ENCODE data around the gene WDR53. TPM values are rescaled to one million over a fixed set of nuclear protein-coding genes. Genes with fewer than 3 reads are reported as not detected.
"Not testable (repeated sequence)": the region's sequence is repeated elsewhere in the genome, so short reads cannot be mapped to it uniquely, and the experiment has no call there.

WDR53 gene
- total and polyA plus RNA-seq, 2 donors (not counting 3 experiments of a cell fraction or from before 2014, with no cell fraction given) = 5.2 to 13.0 TPM

DNA sequence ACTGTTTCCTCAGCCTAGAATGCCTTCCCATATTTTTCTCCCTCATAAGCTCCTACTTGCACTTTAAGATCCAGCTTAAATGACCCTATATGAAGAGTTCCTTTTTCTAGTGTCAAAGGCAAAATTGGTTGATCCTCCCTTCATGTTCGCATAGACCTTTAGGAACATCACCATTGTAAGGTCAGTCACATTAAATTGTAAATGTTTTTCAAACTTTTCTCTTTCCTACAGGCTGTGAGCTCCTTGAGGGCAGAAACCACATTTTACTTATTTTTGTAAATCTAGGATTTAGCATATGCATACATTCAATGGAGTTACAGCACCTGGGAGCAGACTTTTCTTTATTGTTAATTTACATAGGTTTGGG is 54.0 kb downstream of the WDR53 start:
- no peaks in the 10 kb centered on the region for H3K9me3 ChIP-seq (replicated peaks; ENCODE audit: control insufficient read depth, insufficient read depth, low read length)
- no peaks in the 10 kb centered on the region for H3K9me1 ChIP-seq (replicated peaks; ENCODE audit: control insufficient read depth, extremely low read depth, insufficient read depth, low read length)
- dilution Hi-C loops (cut with MboI; ENCODE audit: extremely low pct_ligation_motif_present, low sequenced_read_pairs) (no loop called here), intact Hi-C loops (cut with micrococcal nuclease) (no loop called here)
- H2AFZ ChIP-seq (ENCODE audit: low read depth, low read length) = no peak overlapping the region
- no peak overlapping the region for H3K9ac ChIP-seq (replicated peaks; ENCODE audit: extremely low read depth, insufficient read depth, low read length)
- H3K36me3 ChIP-seq (ENCODE audit: control insufficient read depth in 2 of 2, extremely low read depth in 1 of 2, insufficient read depth in 2 of 2, low read length in 2 of 2) = no peaks in the 10 kb centered on the region
- H3K27ac ChIP-seq (ENCODE audit: insufficient read depth, low read depth, low read length) = no peak overlapping the region
- ChIA-PET POLR2A (no interaction called here), CTCF (interaction anchor here (0.6 to 3.0 kb wide), 3 partner anchors 8 to 273 kb away, joined by 3 to 16 read pairs (median 4); no protein-coding TSS in a partner anchor)
- DNase-seq (ENCODE audit: low read depth, low spot score) = no peak
- H3K79me2 ChIP-seq (ENCODE audit: control insufficient read depth, insufficient read depth, low read length) = no peaks in the 10 kb centered on the region
- H3K27me3 ChIP-seq (ENCODE audit: control insufficient read depth in 2 of 2, insufficient read depth in 2 of 2, low read length in 2 of 2) = peaks cover 1% of the 10 kb centered on the region in 2 experiments
- no peaks in the 10 kb centered on the region for H4K20me1 ChIP-seq (replicated peaks; ENCODE audit: control insufficient read depth, extremely low read depth, insufficient read depth, low read length)
- TF ChIP-seq MAX (IDR thresholded peaks at IDR 0.05; ENCODE audit: insufficient read depth, insufficient read length) (no peak), POLR2A (IDR thresholded peaks at IDR 0.05; ENCODE audit: low read depth, low read length) (no peak), JUN (IDR thresholded peaks at IDR 0.05; ENCODE audit: borderline replicate concordance, insufficient read depth, insufficient read length, low read depth) (no peak), FOS (IDR thresholded peaks at IDR 0.05; ENCODE audit: borderline replicate concordance, insufficient read depth, low read length) (no peak), GATA2 (IDR thresholded peaks at IDR 0.05; ENCODE audit: insufficient read depth, insufficient read length, low read depth, low read length) (no peak)
- BruUV-seq (replicated peaks) = no TSS peak
- H3K4me3 ChIP-seq (replicated peaks in 1 of 3; ENCODE audit: insufficient read depth in 1 of 3, low read depth in 1 of 3, low read length in 3 of 3) = no peak overlapping the region
- no peaks in the 10 kb centered on the region for H3K4me1 ChIP-seq (ENCODE audit: control insufficient read depth, extremely low read depth, insufficient read depth, low read length)
- no peak for FAIRE-seq
- H3K4me2 ChIP-seq (ENCODE audit: insufficient read depth, low read length) = no peak overlapping the region

DNA sequence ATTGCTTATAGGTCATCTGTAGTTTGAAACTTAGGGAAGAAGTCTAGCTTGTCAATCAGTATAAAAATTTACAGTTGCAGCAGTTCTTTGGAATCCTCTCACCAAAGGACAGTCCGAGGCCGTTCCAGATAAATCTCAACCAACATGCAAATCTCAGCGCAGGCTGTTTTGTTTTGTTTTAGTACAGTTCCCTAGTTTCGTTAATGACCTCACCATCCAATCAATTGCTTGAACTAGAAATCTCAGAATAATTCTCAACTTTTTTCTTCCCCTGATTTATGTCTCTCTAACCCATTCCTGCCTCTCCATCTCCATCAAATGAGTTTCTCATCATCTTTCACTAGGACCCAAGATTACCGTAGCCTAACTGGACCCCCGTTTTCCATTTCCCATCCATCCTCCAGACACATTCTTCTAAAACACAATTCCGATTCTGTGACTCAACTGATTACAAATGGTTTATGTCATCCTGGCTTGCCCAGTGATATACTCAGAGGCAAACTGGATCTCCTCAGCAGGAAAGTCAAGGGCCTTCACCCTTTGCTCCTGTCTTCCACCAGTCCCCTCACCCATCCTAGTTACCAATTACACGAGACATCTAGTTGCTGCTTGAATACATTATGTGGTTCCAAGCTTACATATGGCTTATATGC is 54.5 kb downstream of the WDR53 start:
- Histone ChIP-seq H3K9ac (replicated peaks; ENCODE audit: extremely low read depth, insufficient read depth, low read length) (no peak overlapping the region), H2AFZ (ENCODE audit: low read depth, low read length) (no peak overlapping the region), H3K79me2 (ENCODE audit: control insufficient read depth, insufficient read depth, low read length) (no peaks in the 10 kb centered on the region), H3K4me3 (replicated peaks in 1 of 3; ENCODE audit: insufficient read depth in 1 of 3, low read depth in 1 of 3, low read length in 3 of 3) (no peak overlapping the region), H3K9me3 (replicated peaks; ENCODE audit: control insufficient read depth, insufficient read depth, low read length) (no peaks in the 10 kb centered on the region), H3K27ac (ENCODE audit: insufficient read depth, low read depth, low read length) (no peak overlapping the region), H4K20me1 (replicated peaks; ENCODE audit: control insufficient read depth, extremely low read depth, insufficient read depth, low read length) (no peaks in the 10 kb centered on the region), H3K9me1 (replicated peaks; ENCODE audit: control insufficient read depth, extremely low read depth, insufficient read depth, low read length) (no peaks in the 10 kb centered on the region), H3K4me1 (ENCODE audit: control insufficient read depth, extremely low read depth, insufficient read depth, low read length) (no peaks in the 10 kb centered on the region), H3K4me2 (ENCODE audit: insufficient read depth, low read length) (no peak overlapping the region), H3K36me3 (ENCODE audit: control insufficient read depth in 2 of 2, extremely low read depth in 1 of 2, insufficient read depth in 2 of 2, low read length in 2 of 2) (no peaks in the 10 kb centered on the region), H3K27me3 (ENCODE audit: control insufficient read depth in 2 of 2, insufficient read depth in 2 of 2, low read length in 2 of 2) (peaks cover 1 to 3% of the 10 kb centered on the region in 2 experiments)
- TF ChIP-seq JUN (IDR thresholded peaks at IDR 0.05; ENCODE audit: borderline replicate concordance, insufficient read depth, insufficient read length, low read depth) = no peak
- no peak for TF ChIP-seq POLR2AphosphoS5 (IDR thresholded peaks at IDR 0.05; ENCODE audit: insufficient read depth, low read depth, low read length)
- TF ChIP-seq GATA2 (IDR thresholded peaks at IDR 0.05; ENCODE audit: insufficient read depth, insufficient read length, low read depth, low read length) = no peak
- TF ChIP-seq POLR2A (IDR thresholded peaks at IDR 0.05; ENCODE audit: low read depth, low read length) = no peak
- DNase-seq (ENCODE audit: low read depth, low spot score) (no peak), FAIRE-seq (no peak)
- intact Hi-C loops (cut with micrococcal nuclease) = no loop called here
- no TSS peak for BruUV-seq (replicated peaks)
- CTCF ChIA-PET = interaction anchor here (0.6 to 3.0 kb wide), 4 partner anchors 9 to 273 kb away, joined by 3 to 16 read pairs (median 4); no protein-coding TSS in a partner anchor
- POLR2A ChIA-PET = no interaction called here
- dilution Hi-C loops (cut with MboI; ENCODE audit: extremely low pct_ligation_motif_present, low sequenced_read_pairs) = no loop called here

DNA sequence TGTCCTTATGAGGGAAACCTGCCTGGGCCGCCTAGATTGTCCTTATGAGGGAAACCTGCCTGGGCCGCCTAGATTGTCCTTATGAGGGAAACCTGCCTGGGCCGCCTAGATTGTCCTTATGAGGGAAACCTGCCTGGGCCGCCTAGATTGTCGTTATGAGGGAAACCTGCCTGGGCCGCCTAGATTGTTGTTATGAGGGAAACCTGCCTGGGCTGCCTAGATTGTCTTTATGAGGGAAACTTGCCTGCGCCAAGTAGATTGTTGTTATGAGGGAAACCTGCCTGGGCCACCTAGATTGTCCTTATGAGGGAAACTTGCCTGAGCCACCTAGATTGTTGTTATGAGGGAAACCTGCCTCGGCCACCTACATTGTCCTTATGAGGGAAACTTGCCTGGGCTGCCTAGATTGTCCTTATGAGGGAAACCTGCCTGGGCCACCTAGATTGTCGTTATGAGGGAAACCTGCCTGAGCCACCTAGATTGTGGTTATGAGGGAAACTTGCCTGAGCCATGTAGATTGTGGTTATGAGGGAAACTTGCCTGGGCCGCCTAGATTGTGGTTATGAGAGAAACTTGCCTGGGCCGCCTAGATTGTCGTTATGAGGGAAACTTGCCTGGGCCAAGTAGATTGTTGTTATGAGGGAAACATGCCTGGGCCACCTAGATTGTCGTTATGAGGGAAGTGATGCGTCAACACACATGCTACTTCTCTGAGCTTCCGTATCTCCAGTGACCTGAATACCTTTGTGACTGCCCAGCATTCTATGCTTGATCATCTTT is 56.5 kb downstream of the WDR53 start:
- H4K20me1 ChIP-seq (replicated peaks; ENCODE audit: control insufficient read depth, extremely low read depth, insufficient read depth, low read length); H3K27ac ChIP-seq (ENCODE audit: insufficient read depth, low read depth, low read length); BruUV-seq (replicated peaks); H3K79me2 ChIP-seq (ENCODE audit: control insufficient read depth, insufficient read depth, low read length); FAIRE-seq; DNase-seq (ENCODE audit: low read depth, low spot score); H3K4me1 ChIP-seq (ENCODE audit: control insufficient read depth, extremely low read depth, insufficient read depth, low read length); H3K27me3 ChIP-seq (ENCODE audit: control insufficient read depth in 2 of 2, insufficient read depth in 2 of 2, low read length in 2 of 2); H3K4me2 ChIP-seq (ENCODE audit: insufficient read depth, low read length); POLR2A ChIA-PET; H3K9me3 ChIP-seq (replicated peaks; ENCODE audit: control insufficient read depth, insufficient read depth, low read length); H3K9ac ChIP-seq (replicated peaks; ENCODE audit: extremely low read depth, insufficient read depth, low read length); H3K4me3 ChIP-seq (replicated peaks in 1 of 3; ENCODE audit: insufficient read depth in 1 of 3, low read depth in 1 of 3, low read length in 3 of 3); dilution Hi-C loops (cut with MboI; ENCODE audit: extremely low pct_ligation_motif_present, low sequenced_read_pairs); H2AFZ ChIP-seq (ENCODE audit: low read depth, low read length); H3K36me3 ChIP-seq (ENCODE audit: control insufficient read depth in 2 of 2, extremely low read depth in 1 of 2, insufficient read depth in 2 of 2, low read length in 2 of 2); intact Hi-C loops (cut with micrococcal nuclease); H3K9me1 ChIP-seq (replicated peaks; ENCODE audit: control insufficient read depth, extremely low read depth, insufficient read depth, low read length): not testable (repeated sequence)
- CTCF ChIA-PET = interaction anchor here (0.7 to 3.0 kb wide), 2 partner anchors 11 to 17 kb away, joined by 3 to 16 read pairs; no protein-coding TSS in a partner anchor

Data from endothelial cell of umbilical vein (primary cell).